Activated T-helper 1 cell treated with anti-CD3 and anti-CD28 coated beads, Interleukin-2, amount 50 U/mL, for 16 hours (primary cell): ENCODE measurements around the gene FAM83B.
"Not testable (repeated sequence)": the region's sequence is repeated elsewhere in the genome, so short reads cannot be mapped to it uniquely, and the experiment has no call there.

Experiments used
- DNase-seq, 2 donors: peaks; one replicate each; pipeline ENCODE4 v3.0.0-alpha.2; 2020; ENCODE audit warnings: low read depth in 1 of 2, low spot score in 1 of 2

FAM83B gene

GRCh38 chr6:54897462-54898189 lies 51.1 kb downstream of the FAM83B start:
- DNase-seq: no peak

GRCh38 chr6:54898767-54899166 lies 52.2 kb downstream of the FAM83B start:
- DNase-seq: no peak

GRCh38 chr6:54899442-54899841 lies 52.9 kb downstream of the FAM83B start:
- DNase-seq: no peak

- no peak for DNase-seq
Measured at GRCh38 chr6:54899986-54900385, 53.4 kb downstream of the FAM83B start.

GRCh38 chr6:54900666-54901065 lies 54.1 kb downstream of the FAM83B start:
- DNase-seq: no peak

- DNase-seq: no peak
Measured at GRCh38 chr6:54903884-54904283, 57.3 kb downstream of the FAM83B start.

- DNase-seq: no peak
Measured at GRCh38 chr6:54907355-54907754, 60.8 kb downstream of the FAM83B start.

- DNase-seq: no peak
Measured at GRCh38 chr6:54909184-54909583, 62.6 kb downstream of the FAM83B start.

- no peak for DNase-seq
Measured at GRCh38 chr6:54910431-54910884, 63.9 kb downstream of the FAM83B start.

- no peak for DNase-seq
Measured at GRCh38 chr6:54910921-54911320, 64.3 kb downstream of the FAM83B start.

GRCh38 chr6:54913211-54913610 lies 66.6 kb downstream of the FAM83B start:
- no peak for DNase-seq

- DNase-seq: no peak
Measured at GRCh38 chr6:54916858-54917257, 70.3 kb downstream of the FAM83B start.

GRCh38 chr6:54920628-54921027 lies 74.1 kb downstream of the FAM83B start:
- DNase-seq: no peak

GRCh38 chr6:54921891-54922290 lies 75.3 kb downstream of the FAM83B start:
- DNase-seq: no peak

GRCh38 chr6:54929245-54929909 lies 82.8 kb downstream of the FAM83B start:
- DNase-seq: no peak

- no peak for DNase-seq
Measured at GRCh38 chr6:54932622-54933021, 86.1 kb downstream of the FAM83B start.

GRCh38 chr6:54935739-54936138 lies 89.2 kb downstream of the FAM83B start:
- DNase-seq: no peak

GRCh38 chr6:54937371-54937770 lies 90.8 kb downstream of the FAM83B start:
- no peak for DNase-seq

- no peak for DNase-seq
Measured at GRCh38 chr6:54957698-54958097, 111.1 kb downstream of the FAM83B start.

GRCh38 chr6:54958446-54958845 lies 111.9 kb downstream of the FAM83B start:
- no peak for DNase-seq

- DNase-seq: no peak
Measured at GRCh38 chr6:54959820-54960219, 113.2 kb downstream of the FAM83B start.

- DNase-seq: not testable (repeated sequence)
Measured at GRCh38 chr6:54961372-54961771, 114.8 kb downstream of the FAM83B start.

GRCh38 chr6:54970337-54970736 lies 123.8 kb downstream of the FAM83B start:
- no peak for DNase-seq
